ENCODE data around the gene STRN3.

DNA sequence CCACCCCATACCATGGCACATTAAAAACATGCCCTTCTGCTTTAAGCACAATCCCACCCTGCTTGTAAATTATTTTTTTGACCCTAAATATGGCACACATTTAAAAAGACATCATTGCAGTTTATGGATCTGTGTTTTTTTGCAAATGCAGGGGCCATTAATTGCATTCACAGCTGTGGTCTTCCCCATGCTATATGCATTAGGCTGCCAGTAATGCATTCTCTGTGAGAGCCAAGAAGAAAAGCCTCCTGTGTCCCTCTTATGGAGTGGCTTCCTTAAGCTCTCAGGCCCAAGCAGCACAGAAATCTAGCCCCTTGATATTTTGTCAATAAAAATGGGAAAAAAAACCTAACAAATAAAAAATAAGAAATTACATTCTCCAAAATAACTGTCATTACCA is 172.2 kb downstream of the STRN3 start:
- TF ChIP-seq, protein P1, sequence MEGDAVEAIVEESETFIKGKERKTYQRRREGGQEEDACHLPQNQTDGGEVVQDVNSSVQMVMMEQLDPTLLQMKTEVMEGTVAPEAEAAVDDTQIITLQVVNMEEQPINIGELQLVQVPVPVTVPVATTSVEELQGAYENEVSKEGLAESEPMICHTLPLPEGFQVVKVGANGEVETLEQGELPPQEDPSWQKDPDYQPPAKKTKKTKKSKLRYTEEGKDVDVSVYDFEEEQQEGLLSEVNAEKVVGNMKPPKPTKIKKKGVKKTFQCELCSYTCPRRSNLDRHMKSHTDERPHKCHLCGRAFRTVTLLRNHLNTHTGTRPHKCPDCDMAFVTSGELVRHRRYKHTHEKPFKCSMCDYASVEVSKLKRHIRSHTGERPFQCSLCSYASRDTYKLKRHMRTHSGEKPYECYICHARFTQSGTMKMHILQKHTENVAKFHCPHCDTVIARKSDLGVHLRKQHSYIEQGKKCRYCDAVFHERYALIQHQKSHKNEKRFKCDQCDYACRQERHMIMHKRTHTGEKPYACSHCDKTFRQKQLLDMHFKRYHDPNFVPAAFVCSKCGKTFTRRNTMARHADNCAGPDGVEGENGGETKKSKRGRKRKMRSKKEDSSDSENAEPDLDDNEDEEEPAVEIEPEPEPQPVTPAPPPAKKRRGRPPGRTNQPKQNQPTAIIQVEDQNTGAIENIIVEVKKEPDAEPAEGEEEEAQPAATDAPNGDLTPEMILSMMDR (IDR thresholded peaks at IDR 0.05), result no peak
- no peak for TF ChIP-seq POLR2A (IDR thresholded peaks at IDR 0.05)

Data from right lobe of liver (tissue), 4 donors.